ENCODE measurements around the gene PHF19. TPM values are rescaled to one million over a fixed set of nuclear protein-coding genes. Genes with fewer than 3 reads are reported as not detected.
A peak's percentile ranks its signal among the peaks of the same experiment; 100 is the strongest.

The PHF19 gene
- total and polyA plus RNA-seq, 5 experiments from 2014 or later = 6.3 to 144 (median 11.8) TPM

DNA sequence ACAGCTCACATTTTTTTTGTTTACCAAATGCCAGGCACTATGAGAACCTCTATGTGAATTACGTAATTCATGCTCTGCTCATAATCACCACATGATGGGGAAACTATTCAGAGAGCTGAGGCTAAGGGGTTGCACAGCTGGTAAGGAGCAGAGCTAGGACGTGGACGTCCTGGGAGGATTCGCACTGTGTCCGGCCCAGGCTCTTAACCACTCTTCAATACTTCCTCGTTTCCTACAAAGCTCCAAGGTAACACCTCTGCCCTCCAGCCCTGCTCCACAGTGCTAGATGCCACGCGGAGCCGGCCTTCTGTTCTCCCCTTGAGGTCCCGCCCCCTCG, 8.7 kb downstream of the PHF19 start:
- peaks cover 6 to 38% (median 21%) of the 10 kb centered on the region in 4 donors for H3K4me1 Mint-ChIP-seq
- H3K36me3 Mint-ChIP-seq = peaks cover 0 to 55% (median 8%) of the 10 kb centered on the region in 3 donors
- no peaks in the 10 kb centered on the region for H3K9me3 Mint-ChIP-seq
- H3K4me3 Mint-ChIP-seq = peak overlapping the region; percentile 48 to 80 (median 70)
- no peak for DNase-seq
- peak overlapping the region; percentile 48 to 99 (median 93) for H3K27ac Mint-ChIP-seq
- ATAC-seq = peak; percentile 36 to 52
- no peaks in the 10 kb centered on the region for H3K27me3 Mint-ChIP-seq
- POLR2A ChIA-PET = interaction anchor here (0.6 to 18.9 kb wide), 16 partner anchors 8 to 265 kb away, joined by 3 to 580 read pairs (median 12); partner anchors contain the start of genes FBXW2, PHF19, PSMD5 and TRAF1

DNA sequence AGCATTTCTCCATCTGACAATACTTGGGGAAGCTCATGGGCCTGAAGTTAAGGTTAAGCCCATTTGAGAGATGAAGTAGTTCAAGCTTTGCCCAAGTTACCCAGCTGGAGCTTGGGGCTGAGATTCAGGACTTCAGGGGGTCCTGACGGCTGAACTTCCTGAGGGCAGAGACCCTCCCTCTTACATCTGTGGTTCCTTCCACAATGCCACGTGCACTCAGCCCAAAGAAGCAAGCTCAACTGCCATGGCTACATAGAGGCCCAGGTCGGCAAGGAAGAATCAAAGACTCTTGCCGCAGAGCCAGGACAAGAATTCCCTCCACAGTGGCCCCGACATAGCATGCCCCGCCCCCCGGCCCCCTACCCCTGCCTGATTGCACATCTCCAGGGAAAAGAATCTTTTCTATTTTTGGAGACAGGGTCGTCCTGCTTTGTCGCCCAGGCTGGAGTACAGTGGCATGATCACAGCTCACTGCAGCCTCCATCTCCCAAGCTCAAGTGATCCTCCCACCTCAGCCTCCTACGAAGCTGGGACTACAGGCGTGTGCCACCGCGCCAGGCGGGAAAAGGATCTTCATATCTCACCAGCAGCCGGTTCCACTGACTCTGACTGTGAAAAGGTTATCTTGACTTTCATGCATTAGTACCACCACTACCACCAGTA, 9.2 kb downstream of the PHF19 start:
- POLR2A ChIA-PET = interaction anchor here (0.6 to 18.9 kb wide), 15 partner anchors 9 to 265 kb away, joined by 3 to 580 read pairs (median 8); partner anchors contain the start of genes FBXW2, PHF19, PSMD5 and TRAF1
- Mint-ChIP-seq H3K36me3 (peaks cover 0 to 55% (median 8%) of the 10 kb centered on the region in 3 donors), H3K27me3 (no peaks in the 10 kb centered on the region), H3K4me1 (peaks cover 7 to 33% (median 17%) of the 10 kb centered on the region in 4 donors), H3K9me3 (no peaks in the 10 kb centered on the region), H3K27ac (peak overlapping the region; percentile 48 to 99 (median 93)), H3K4me3 (peak overlapping the region; percentile 48 to 80 (median 70))
- ATAC-seq (no peak), DNase-seq (no peak)

DNA sequence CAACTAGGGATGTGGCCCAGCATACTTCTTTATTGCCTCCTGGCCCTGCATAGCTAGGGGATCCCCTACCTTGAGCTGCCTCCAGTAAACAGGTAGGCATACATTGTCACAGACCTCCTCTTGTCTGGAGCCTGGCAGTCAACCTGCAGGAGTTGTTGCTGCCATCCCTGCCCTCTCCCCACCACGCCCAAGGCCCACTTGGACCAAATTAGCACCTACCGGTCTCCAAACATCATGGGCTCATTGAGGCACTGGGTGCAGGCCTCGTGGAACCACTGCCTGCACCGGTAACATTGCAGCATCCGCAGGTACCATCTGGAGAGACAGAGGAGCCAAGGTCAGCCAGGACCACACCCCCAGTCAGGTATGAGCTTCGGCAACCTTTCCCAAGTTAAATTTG, 10.3 kb downstream of the PHF19 start:
- POLR2A ChIA-PET = interaction anchor here (0.7 to 18.9 kb wide), 8 partner anchors 10 to 73 kb away, joined by 3 to 580 read pairs (median 23); partner anchors contain the start of genes FBXW2, PHF19, PSMD5 and TRAF1
- DNase-seq (no peak), ATAC-seq (no peak)
- Mint-ChIP-seq H3K4me1 (peaks cover 7 to 27% (median 16%) of the 10 kb centered on the region in 4 donors), H3K27me3 (no peaks in the 10 kb centered on the region), H3K4me3 (peak overlapping the region in 1 of 10 donors; percentile 36), H3K9me3 (no peaks in the 10 kb centered on the region), H3K27ac (peak overlapping the region in 5 of 10 donors; percentile 5 to 85 (median 51)), H3K36me3 (peaks cover 0 to 53% (median 8%) of the 10 kb centered on the region in 3 donors)

DNA sequence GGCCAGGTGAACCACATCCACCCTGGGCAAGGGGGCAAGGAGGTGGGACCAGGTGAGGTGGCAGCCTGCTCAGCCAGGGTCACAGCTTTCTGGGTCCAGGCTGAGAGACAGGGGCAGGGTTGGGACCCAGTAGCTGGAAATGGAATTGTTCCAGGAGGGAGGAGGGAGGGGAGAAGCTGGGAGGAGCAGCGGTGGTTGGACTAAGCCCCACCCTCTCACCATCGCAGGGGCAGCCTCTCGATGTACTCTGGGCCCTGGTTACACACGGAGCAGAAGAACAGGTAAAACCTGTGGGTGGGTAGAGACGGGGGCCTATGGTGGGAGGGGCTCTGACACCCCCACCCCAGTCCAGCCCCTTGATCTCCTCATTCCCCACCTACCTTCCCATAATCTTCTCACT, 11.2 kb downstream of the PHF19 start:
- no peak for ATAC-seq
- H3K36me3 Mint-ChIP-seq = peaks cover 0 to 53% (median 10%) of the 10 kb centered on the region in 3 donors
- POLR2A ChIA-PET = interaction anchor here (1.6 to 18.9 kb wide), 5 partner anchors 10 to 64 kb away, joined by 5 to 580 read pairs (median 37); partner anchors contain the start of genes PSMD5 and TRAF1
- peak overlapping the region in 4 of 10 donors; percentile 12 to 85 (median 56) for H3K27ac Mint-ChIP-seq
- no peak overlapping the region for H3K4me3 Mint-ChIP-seq
- H3K9me3 Mint-ChIP-seq = no peaks in the 10 kb centered on the region
- no peak for DNase-seq
- H3K27me3 Mint-ChIP-seq = no peaks in the 10 kb centered on the region
- H3K4me1 Mint-ChIP-seq = peaks cover 7 to 23% (median 16%) of the 10 kb centered on the region in 4 donors

DNA sequence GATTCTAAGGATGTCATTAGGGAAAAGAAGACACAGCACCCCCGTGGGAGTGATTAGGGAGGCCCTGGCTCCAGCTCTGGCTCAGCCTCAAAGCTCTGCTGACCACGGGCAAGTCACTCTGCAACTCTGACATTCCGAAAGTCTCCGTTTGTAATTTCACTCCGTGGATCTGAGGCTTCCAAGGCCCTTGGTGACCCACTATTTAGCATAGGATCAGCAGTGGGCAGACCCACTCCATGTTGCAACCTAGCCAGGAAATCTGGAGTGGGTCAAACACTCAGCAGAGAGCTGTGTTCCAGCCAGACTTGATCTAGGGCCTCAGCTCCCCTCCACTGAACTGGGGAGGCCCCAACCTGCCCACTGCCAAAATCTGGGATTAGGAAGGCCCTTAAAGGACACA, 11.8 kb downstream of the PHF19 start:
- Mint-ChIP-seq H3K27me3 (no peaks in the 10 kb centered on the region), H3K4me3 (no peak overlapping the region), H3K36me3 (peaks cover 0 to 59% (median 13%) of the 10 kb centered on the region in 3 donors), H3K4me1 (peaks cover 9 to 20% (median 16%) of the 10 kb centered on the region in 4 donors), H3K9me3 (no peaks in the 10 kb centered on the region), H3K27ac (peak overlapping the region in 1 of 10 donors; percentile 25)
- ATAC-seq (no peak), DNase-seq (no peak)
- POLR2A ChIA-PET = interaction anchor here (1.6 to 18.9 kb wide), 2 partner anchors 23 to 65 kb away, joined by 5 to 580 read pairs; partner anchors contain the start of genes PSMD5 and TRAF1

DNA sequence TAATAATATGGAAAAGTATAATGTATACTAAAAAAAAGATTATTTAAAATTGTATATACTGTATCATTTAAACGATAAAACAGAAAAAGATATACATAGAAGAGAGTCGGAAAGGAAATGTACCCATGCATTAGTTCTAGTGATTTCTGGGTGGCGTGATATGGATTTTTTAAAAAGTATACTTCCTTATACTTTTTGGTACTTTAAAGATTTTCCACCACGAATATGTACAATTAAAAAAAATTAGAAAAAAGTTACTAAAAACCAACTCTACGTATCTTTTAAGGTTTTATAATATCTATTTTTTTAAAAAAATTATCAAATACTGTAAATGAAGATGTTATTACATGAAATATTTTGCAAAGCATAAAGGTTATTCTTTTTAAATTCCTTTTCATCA, 12.3 kb downstream of the PHF19 start:
- H3K4me1 Mint-ChIP-seq = peaks cover 9 to 15% (median 15%) of the 10 kb centered on the region in 4 donors
- POLR2A ChIA-PET = interaction anchor here (0.7 to 18.9 kb wide), 4 partner anchors 18 to 65 kb away, joined by 3 to 580 read pairs (median 4); partner anchors contain the start of genes PSMD5 and TRAF1
- no peaks in the 10 kb centered on the region for H3K27me3 Mint-ChIP-seq
- no peaks in the 10 kb centered on the region for H3K9me3 Mint-ChIP-seq
- DNase-seq = no peak
- ATAC-seq = no peak
- H3K36me3 Mint-ChIP-seq = peaks cover 0 to 63% (median 16%) of the 10 kb centered on the region in 3 donors
- H3K27ac Mint-ChIP-seq = no peak overlapping the region
- no peak overlapping the region for H3K4me3 Mint-ChIP-seq

DNA sequence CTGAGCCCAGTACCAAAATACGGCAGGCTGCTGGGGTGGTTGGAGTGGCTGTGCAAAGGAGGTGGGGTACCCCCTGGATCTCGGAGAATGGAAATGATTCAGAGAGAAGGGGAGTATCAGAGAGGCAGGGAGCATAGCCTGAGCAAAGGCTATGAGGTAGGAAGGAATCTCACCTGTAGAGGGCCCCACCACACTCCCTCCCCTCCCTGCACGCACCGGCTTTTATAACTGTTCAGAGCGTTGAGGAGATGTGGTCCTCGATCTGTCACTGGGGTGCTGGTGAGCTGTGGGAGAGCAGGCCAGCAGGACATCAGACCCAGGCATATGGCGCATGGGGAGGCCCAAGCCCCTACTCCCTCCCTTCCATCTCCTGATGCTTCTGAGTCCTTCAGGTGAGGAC, 13.2 kb downstream of the PHF19 start:
- Mint-ChIP-seq H3K4me1 (peaks cover 6 to 8% (median 7%) of the 10 kb centered on the region in 4 donors), H3K27me3 (no peaks in the 10 kb centered on the region), H3K36me3 (peaks cover 0 to 71% (median 16%) of the 10 kb centered on the region in 3 donors), H3K9me3 (no peaks in the 10 kb centered on the region), H3K4me3 (no peak overlapping the region), H3K27ac (peak overlapping the region in 3 of 10 donors; percentile 21 to 63 (median 45))
- DNase-seq = no peak
- ATAC-seq = no peak
- POLR2A ChIA-PET = interaction anchor here (0.9 to 18.9 kb wide), 2 partner anchors 17 to 66 kb away, joined by 4 to 580 read pairs; partner anchors contain the start of gene TRAF1

DNA sequence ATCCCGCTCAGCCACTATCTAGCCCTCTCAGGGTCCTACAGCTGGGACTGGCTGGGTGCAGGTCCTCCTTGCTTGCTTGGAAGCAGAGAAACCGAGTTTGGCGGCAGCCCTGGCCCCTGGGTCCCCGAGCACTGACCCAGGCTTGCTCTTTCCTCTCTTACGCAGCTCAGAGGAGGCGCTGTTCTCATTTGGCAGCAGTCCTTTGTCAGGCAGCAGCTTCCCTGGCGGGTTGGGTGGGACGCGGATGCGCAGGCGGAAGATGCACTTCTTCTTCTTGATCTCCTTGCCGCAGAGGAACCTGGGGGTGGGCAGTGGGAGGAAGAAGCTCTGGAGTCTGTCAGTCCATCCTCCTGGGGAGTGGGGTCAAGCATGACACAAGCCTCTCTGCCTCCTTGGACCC, 14.5 kb downstream of the PHF19 start:
- POLR2A ChIA-PET = interaction anchor here (1.2 kb wide), 1 partner anchor 21 kb away, joined by 5 read pairs; no protein-coding TSS in a partner anchor
- no peak overlapping the region for H3K27ac Mint-ChIP-seq

DNA sequence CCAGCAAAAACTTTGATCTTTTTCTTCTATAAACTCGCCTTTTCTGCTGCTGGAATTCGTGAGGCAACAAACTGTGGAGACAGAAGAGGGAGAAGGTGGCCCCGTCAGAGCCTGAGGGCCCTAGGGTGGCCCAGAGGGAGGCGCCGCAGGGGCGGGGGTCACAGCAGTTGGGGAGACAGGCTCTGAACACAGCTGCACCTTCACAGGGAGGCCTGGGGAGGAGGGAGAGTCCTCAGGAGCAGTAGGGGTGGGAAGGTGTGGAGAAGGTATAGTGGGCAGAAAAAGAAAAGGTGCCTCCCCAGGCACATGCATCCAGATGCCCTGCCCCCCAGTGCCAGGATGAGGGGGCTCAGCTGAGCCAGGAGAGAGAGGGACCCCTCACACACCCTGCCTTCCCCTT, 15.1 kb downstream of the PHF19 start:
- Mint-ChIP-seq H3K27ac (peak overlapping the region in 1 of 10 donors; percentile 12), H3K27me3 (no peaks in the 10 kb centered on the region), H3K4me1 (peaks cover 0 to 6% (median 0%) of the 10 kb centered on the region in 4 donors), H3K9me3 (no peaks in the 10 kb centered on the region), H3K4me3 (no peak overlapping the region), H3K36me3 (peaks cover 0 to 82% (median 13%) of the 10 kb centered on the region in 3 donors)
- ATAC-seq (no peak), DNase-seq (no peak)
- POLR2A ChIA-PET = no interaction called here

More for the DNA sequence above, 14.5 kb downstream of the PHF19 start:
- no peaks in the 10 kb centered on the region for H3K27me3 Mint-ChIP-seq
- no peak for ATAC-seq
- no peak overlapping the region for H3K4me3 Mint-ChIP-seq
- peaks cover 0 to 80% (median 13%) of the 10 kb centered on the region in 3 donors for H3K36me3 Mint-ChIP-seq
- DNase-seq = no peak
- H3K9me3 Mint-ChIP-seq = no peaks in the 10 kb centered on the region
- H3K4me1 Mint-ChIP-seq = peaks cover 0 to 6% (median 0%) of the 10 kb centered on the region in 4 donors

DNA sequence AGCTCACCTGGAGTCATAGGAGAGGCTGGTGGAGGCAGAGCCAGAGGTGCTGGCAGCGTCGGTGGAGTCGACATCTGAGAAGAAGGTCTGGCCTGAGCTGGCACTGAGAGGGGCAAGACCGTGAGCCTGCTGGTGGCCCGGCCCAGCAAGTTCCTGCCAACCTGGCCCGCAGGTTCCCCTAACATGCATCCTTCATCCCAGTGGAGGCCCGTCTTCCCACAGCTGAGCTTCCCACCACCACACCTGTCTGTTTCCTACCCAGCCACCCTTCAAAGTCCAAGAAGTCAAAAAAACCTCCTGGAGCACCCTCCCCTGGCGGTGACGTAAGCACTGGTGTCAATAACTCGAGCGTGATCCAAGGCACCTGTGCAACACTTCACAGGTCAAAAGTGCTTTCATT, 16.9 kb downstream of the PHF19 start:
- peaks cover 0 to 9% (median 3%) of the 10 kb centered on the region in 4 donors for H3K4me1 Mint-ChIP-seq
- H3K9me3 Mint-ChIP-seq = no peaks in the 10 kb centered on the region
- H3K27ac Mint-ChIP-seq = peak overlapping the region in 2 of 10 donors; percentile 36 to 47
- H3K36me3 Mint-ChIP-seq = peaks cover 0 to 77% (median 13%) of the 10 kb centered on the region in 3 donors
- no peaks in the 10 kb centered on the region for H3K27me3 Mint-ChIP-seq
- POLR2A ChIA-PET = interaction anchor here (1.0 to 1.4 kb wide), 2 partner anchors 15 to 70 kb away, joined by 3 to 4 read pairs; no protein-coding TSS in a partner anchor
- DNase-seq (peak in 1 of 10 donors; percentile 45), ATAC-seq (no peak)
- H3K4me3 Mint-ChIP-seq = no peak overlapping the region

DNA sequence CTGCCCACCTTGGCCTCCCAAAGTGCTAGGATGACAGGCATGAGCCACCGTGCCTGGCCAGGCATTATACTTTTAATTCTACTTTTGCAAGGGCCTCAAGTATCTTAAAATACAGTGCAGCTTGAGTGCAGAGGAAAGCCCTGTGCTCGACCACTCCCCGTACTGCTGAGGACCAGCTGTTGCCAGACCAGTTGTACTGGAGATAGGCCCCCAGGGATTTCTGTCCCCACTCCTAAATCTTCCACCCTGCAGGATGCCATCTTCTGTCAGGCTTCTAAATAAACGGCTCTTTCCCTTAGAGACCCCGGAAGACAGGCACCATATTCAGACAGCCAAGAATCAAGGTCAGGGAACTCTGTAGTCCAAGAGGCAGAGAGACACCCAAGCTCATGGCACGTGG, 17.6 kb downstream of the PHF19 start:
- peaks cover 0 to 75% (median 13%) of the 10 kb centered on the region in 3 donors for H3K36me3 Mint-ChIP-seq
- POLR2A ChIA-PET = interaction anchor here (1.0 to 1.4 kb wide), 3 partner anchors 15 to 71 kb away, joined by 3 to 4 read pairs (median 3); no protein-coding TSS in a partner anchor
- ATAC-seq (no peak), DNase-seq (no peak)
- no peak overlapping the region for H3K4me3 Mint-ChIP-seq
- no peaks in the 10 kb centered on the region for H3K9me3 Mint-ChIP-seq
- no peak overlapping the region for H3K27ac Mint-ChIP-seq
- H3K27me3 Mint-ChIP-seq = no peaks in the 10 kb centered on the region
- H3K4me1 Mint-ChIP-seq = peaks cover 0 to 16% (median 4%) of the 10 kb centered on the region in 4 donors

DNA sequence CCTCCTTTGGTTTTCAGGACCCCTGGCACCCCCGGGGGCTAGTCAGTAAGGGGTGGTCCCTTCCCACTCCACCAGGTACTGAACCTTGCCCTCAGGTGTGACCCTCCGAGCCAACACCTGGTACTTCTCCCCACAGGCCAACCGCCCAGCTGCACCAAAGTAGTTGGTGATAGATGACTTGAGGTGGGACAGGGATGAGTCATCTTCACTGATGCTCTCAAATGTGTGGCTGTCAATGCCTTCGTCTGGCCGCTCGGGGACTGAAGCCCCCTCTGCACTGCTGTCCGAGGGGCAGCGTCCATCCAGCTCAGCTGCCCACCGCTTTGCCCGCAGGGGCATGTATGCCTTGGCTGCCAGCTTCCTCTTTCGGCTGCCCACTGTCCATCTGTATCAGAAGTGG, 19.1 kb downstream of the PHF19 start:
- H3K4me1 Mint-ChIP-seq = peaks cover 0 to 17% (median 5%) of the 10 kb centered on the region in 4 donors
- no peak for DNase-seq
- no peak for ATAC-seq
- H3K27me3 Mint-ChIP-seq = no peaks in the 10 kb centered on the region
- H3K4me3 Mint-ChIP-seq = no peak overlapping the region
- H3K9me3 Mint-ChIP-seq = no peaks in the 10 kb centered on the region
- POLR2A ChIA-PET = interaction anchor here (1.0 to 2.5 kb wide), 4 partner anchors 11 to 35 kb away, joined by 3 to 12 read pairs (median 6); partner anchors contain the start of gene PSMD5
- H3K27ac Mint-ChIP-seq = peak overlapping the region in 6 of 10 donors; percentile 25 to 58 (median 40)
- H3K36me3 Mint-ChIP-seq = peaks cover 0 to 70% (median 8%) of the 10 kb centered on the region in 3 donors
